Measurements from ENCODE around the gene LRRC8C.

GRCh38 chr1:89667691-89668090 lies 34.8 kb downstream of the LRRC8C start:
- TF ChIP-seq CTCF (IDR thresholded peaks at IDR 0.05; ENCODE audit: low read depth, low read length, missing input control) (no peak), JUND (IDR thresholded peaks at IDR 0.05) (no peak), REST (IDR thresholded peaks at IDR 0.05) (no peak), MAX (IDR thresholded peaks at IDR 0.05) (no peak)

All from liver (tissue), 3 donors.